Loucy (cell line): Measurements from ENCODE around the gene LRRTM4.

Experiments
- CTCF ChIP-seq: fragments of 200-600 bp; sonication (generic); conservative IDR thresholded peaks from 2 replicates; pipeline ENCODE4 v1.5.1; 2014; ENCODE audit warnings: mild to moderate bottlenecking, antibody characterized with exemption, low read length
- EZH2phosphoT487 ChIP-seq: fragments of 200-600 bp; IDR thresholded peaks from 2 replicates; pipeline ENCODE4 v1.6.1; 2018; ENCODE audit warnings: antibody characterized with exemption, mild to moderate bottlenecking, moderate library complexity, borderline replicate concordance

- TF ChIP-seq CTCF (no peak), EZH2phosphoT487 (no peak)
Measured at GRCh38 chr2:77210725-77211124, 311.5 kb downstream of the LRRTM4 start.
